ENCODE results near the gene ARSB.
A peak's percentile ranks its signal among the peaks of the same experiment; 100 is the strongest.
"Not testable (repeated sequence)": the region's sequence is repeated elsewhere in the genome, so short reads cannot be mapped to it uniquely, and the experiment has no call there.

ARSB gene

DNA sequence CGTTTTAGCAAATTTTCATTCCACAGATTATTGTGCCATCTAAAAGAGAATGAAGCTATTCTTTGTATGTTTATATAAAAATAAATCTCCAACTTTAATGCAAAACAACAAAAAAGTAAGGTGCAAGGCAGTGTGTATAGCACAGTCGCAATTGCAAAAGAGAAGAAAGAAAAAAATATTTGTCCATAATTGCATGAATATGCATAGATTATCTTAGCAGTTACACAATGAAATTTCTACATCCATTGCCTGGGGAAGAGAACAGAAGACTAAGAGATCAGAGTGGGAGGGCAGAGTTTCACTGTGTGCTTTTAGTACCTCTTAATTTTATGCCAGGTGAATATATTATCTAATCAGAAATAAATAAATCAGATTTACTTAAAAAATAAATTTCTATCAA is 250.2 kb downstream of the ARSB start:
- DNase-seq (ENCODE audit: extremely low read depth, insufficient read length): no peak
- no peak overlapping the region for H3K4me3 ChIP-seq (replicated peaks; ENCODE audit: low read depth, low read length)
- no peak for TF ChIP-seq CTCF (IDR thresholded peaks at IDR 0.05; ENCODE audit: insufficient read depth, low read length, poor library complexity, severe bottlenecking)
- H3K36me3 ChIP-seq (ENCODE audit: control insufficient read depth, insufficient read depth, low read length): no peaks in the 10 kb centered on the region
- no peaks in the 10 kb centered on the region for H3K27me3 ChIP-seq (replicated peaks; ENCODE audit: control insufficient read depth, insufficient read depth, low read length)

DNA sequence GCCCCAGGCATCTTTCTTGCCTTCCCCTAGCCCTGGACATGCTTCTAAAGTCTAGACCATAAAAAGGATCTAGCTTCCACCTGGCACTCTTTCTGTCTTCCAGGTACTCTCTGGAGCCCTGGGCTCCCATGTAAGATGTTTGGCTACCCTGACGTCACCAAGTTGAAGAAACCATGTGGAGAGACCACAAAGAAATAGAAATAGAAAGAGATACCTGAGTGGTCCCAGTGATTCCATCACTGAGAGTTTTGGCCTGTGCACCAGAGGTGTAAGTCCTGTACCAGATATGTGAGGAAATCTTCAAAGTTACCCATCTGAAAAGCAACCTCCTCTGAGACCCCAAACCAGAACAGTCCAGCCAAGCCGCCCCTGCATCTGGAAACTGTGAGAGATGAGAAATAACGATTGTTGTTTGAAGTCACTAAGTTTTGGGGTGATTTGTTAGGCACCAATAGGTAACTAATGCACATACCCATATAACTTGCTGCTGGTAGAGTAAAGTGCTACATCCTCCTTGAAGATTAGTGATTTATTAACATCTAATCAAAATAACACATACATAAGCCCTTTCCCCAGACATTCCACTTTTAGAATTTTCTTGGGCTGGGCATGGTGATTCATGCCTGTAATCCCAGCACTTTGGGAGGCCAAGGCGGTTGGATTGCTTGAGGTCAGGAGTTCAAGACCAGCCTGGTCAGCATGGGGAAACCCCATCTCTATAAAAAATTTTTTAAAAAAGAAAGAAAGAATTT is 250.8 kb downstream of the ARSB start:
- Histone ChIP-seq H3K36me3 (ENCODE audit: control insufficient read depth, insufficient read depth, low read length) (no peaks in the 10 kb centered on the region), H3K27me3 (replicated peaks; ENCODE audit: control insufficient read depth, insufficient read depth, low read length) (no peaks in the 10 kb centered on the region), H3K4me3 (replicated peaks; ENCODE audit: low read depth, low read length) (no peak overlapping the region)
- no peak for TF ChIP-seq CTCF (IDR thresholded peaks at IDR 0.05; ENCODE audit: insufficient read depth, low read length, poor library complexity, severe bottlenecking)
- DNase-seq (ENCODE audit: extremely low read depth, insufficient read length): no peak

GRCh38 chr5:78732721-78733120 is 252.4 kb downstream of the ARSB start:
- not testable (repeated sequence) for H3K36me3 ChIP-seq (ENCODE audit: control insufficient read depth, insufficient read depth, low read length); H3K27me3 ChIP-seq (replicated peaks; ENCODE audit: control insufficient read depth, insufficient read depth, low read length); H3K4me3 ChIP-seq (replicated peaks; ENCODE audit: low read depth, low read length)
- DNase-seq (ENCODE audit: extremely low read depth, insufficient read length): peak; percentile 67

DNA sequence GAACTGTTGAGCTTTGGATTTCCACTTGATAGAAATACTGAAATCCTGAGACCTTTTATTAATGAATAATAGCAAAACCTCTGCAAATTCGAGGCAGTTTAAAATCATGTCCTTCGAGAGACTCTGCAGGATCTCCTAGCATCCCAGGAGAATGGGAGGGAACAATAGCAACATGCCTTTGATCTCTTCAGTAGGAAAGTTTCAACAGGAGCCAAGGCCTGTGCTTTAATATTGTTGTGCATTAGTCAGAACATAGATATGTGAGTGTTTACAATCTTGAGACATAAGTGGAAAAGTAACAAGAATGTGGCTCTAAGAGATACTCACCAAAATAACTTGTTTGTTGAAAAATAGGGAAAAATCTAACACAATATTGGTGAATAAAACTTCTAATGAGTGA is 253.2 kb downstream of the ARSB start:
- no peak overlapping the region for H3K4me3 ChIP-seq (replicated peaks; ENCODE audit: low read depth, low read length)
- H3K36me3 ChIP-seq (ENCODE audit: control insufficient read depth, insufficient read depth, low read length): no peaks in the 10 kb centered on the region
- no peaks in the 10 kb centered on the region for H3K27me3 ChIP-seq (replicated peaks; ENCODE audit: control insufficient read depth, insufficient read depth, low read length)
- no peak for TF ChIP-seq CTCF (IDR thresholded peaks at IDR 0.05; ENCODE audit: insufficient read depth, low read length, poor library complexity, severe bottlenecking)
- DNase-seq (ENCODE audit: extremely low read depth, insufficient read length): no peak

GRCh38 chr5:78730300-78731094 is 254.6 kb downstream of the ARSB start:
- DNase-seq (ENCODE audit: extremely low read depth, insufficient read length): no peak
- Histone ChIP-seq H3K4me3 (replicated peaks; ENCODE audit: low read depth, low read length) (no peak overlapping the region), H3K36me3 (ENCODE audit: control insufficient read depth, insufficient read depth, low read length) (no peaks in the 10 kb centered on the region), H3K27me3 (replicated peaks; ENCODE audit: control insufficient read depth, insufficient read depth, low read length) (no peaks in the 10 kb centered on the region)
- no peak for TF ChIP-seq CTCF (IDR thresholded peaks at IDR 0.05; ENCODE audit: insufficient read depth, low read length, poor library complexity, severe bottlenecking)

Measured in GM06990 (cell line).